Activated CD8-positive, alpha-beta memory T cell treated with anti-CD3 and anti-CD28 coated beads, Interleukin-2, amount 50 U/mL, for 1 hour (primary cell): ENCODE measurements around the gene ADAMTSL2.

Source experiments
- DNase-seq: peaks from one replicate; pipeline ENCODE4 v3.0.0-alpha.2; 2020; ENCODE audit errors: extremely low read depth

The ADAMTSL2 gene

GRCh38 chr9:133518200-133518599 lies 16.3 kb upstream of the ADAMTSL2 start:
- DNase-seq, result no peak

GRCh38 chr9:133518706-133519449 lies 15.6 kb upstream of the ADAMTSL2 start:
- DNase-seq, result no peak

- no peak for DNase-seq
Measured at GRCh38 chr9:133519693-133520092, 14.8 kb upstream of the ADAMTSL2 start.

DNA sequence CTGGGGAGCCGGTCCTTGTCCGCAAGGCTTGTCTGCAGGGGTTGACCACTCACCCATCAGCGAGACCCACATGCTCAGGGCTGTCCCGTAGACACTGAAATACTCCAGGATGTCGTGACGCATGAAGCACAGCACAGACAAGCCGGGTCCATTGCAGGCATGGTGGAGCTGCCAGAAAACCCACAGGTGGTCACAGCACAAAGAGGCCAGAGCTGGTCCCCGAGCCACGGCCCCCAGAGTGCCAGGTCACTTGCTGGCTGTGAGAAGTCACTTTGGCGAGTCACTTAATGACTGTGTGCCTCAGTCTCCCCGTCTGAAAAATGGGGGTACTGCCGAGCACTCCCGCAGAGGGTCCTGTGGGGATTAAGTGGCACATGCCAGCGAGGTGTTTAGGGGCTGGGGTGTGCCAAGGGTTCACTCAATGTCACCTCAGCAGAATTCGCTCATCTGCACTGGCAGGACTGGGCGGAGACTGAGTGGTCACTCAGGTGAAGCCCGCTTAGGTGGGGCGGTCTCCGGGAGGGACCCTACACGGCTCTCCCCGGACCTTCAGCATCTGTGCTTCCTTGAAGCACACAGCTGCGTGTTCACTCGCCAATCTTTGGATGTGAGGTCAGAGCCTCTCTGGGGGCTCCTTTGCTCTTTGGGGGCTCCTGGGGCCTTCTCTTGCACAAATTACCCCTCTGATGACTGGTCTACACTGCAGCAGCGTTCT lies 14.2 kb upstream of the ADAMTSL2 start:
- DNase-seq, result no peak

- DNase-seq, result no peak
Measured at GRCh38 chr9:133521122-133522072, 13.1 kb upstream of the ADAMTSL2 start.

DNA sequence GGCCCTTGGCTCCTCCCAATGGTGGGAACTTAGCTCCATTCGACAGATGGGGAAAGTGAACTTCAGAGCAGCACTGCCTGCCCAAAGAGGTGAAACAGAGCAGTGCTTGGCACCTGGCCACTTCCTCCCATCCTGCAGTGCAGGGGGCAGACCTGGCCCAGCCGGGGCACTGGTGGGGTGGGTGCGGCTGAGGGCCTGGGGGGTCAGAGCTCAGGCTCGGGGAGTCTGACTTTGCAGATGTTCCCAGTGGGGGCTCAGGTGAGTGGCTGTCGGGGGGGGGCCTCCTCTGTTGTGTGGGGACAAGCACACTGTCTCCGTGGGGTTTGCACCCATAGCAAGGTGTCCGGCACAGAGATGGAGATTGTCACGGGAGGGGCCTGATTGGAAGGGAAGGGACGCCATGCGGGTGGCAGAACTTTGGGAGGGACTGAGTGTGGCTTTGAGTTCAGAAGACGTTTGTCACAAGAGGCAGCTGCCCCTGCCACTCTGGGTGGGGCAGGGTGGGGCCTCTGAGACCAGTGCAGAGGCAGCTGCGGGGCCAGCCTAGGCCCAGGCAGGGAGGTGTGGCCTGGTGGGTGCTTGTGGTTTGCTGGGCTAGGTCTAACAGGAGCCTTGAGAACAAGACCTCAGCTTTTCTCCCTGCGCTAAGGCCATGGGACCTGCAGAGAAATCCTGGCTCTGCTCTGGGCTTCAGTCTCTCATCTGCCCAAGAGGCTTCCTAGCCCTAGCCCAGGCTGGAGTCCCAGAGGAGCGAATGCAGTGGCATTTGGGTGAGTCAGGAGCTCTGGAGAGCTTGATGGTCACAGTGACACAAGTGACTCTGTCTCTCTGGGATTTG lies 12.2 kb upstream of the ADAMTSL2 start:
- DNase-seq, result no peak

DNA sequence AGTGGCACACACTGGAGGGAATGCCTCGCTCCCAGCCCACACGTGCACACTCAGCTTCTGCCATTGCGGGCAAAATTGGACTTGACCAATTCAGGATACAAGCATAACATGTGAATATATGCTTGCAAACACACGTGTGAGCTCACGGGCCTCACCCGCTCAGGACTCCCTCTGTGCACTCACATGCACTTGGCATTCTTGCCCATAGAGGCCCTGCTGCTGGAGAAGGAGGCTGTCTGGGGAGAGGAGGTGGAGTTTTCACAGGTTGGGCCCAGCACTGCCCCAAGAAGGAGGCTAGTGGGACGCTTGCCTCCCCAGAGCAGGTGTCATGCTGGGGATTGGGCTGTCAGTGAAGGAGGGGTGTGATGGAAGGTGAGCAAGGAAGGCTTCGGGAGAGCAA lies 11.4 kb upstream of the ADAMTSL2 start:
- DNase-seq, result no peak

DNA sequence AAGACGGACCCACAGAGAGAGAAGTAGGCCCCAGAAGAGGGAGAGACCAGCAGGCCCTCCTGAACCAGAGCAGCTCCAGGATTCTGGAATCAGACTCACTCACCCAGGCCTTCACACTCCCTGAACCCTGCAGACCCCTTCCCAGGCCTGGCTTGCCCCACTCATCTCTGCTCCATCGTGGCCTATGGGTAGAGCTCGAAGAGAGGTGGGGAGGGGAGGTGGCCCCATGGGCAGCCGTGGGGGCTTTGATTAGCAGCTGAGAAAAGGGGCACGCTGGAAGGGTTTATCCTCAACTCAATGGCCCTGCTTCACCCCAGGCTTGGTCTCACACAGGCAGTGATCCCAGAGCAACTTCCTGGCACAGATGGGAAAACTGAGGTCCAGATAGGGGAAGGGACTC lies 10.4 kb upstream of the ADAMTSL2 start:
- no peak for DNase-seq

DNA sequence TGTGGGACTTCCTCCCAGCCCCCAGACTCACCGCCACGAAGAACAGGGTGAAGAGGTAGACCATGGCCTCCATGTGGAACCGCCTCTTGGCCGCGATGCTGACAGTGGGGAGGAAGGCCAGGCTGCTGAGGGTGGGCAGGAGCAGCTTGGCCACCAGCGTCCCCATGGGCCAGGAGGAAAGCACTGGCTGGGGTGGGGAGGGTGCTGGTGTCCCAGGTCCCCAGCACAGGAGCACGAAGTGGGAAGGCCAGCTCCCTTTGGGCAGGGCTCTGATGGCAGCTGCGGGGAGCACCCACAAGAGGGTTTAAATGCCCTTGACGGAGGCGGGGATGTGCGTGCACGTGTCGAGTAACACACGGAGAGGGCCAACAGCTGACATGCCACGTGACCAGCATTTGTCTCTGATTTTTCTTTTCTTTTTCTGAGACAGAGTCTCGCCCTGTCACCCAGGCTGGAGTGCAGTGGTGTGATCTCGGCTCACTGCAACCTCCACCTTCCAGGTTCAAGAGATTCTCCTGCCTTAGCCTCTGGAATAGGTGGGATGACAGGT lies 9.8 kb upstream of the ADAMTSL2 start, which contains the start of gene MYMK:
Gene MYMK, minus strand, starts transcription at position 281 of the 550 bp plus-strand sequence. Its CDS starts 115 bp downstream, at position 166.
- DNase-seq, result no peak

DNA sequence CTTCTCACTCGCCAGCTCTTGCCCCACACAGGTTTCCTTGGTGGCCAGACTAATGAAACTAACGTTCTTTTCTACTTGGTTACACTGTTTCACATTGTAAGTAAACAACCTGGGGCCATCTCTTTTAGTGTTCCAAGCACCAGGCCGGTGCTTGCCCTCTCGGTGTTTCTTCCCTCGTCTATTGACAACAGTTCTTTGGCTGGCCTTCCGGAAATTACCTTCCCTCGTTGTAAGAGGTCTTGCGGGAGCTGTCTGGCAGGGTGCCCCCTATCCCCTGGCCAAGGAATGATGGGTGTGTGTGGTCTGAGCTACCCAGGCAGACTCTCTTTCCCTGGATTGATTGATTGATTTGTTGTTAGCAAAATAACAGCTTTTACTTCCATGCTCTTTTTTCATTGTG lies 8.8 kb upstream of the ADAMTSL2 start:
- no peak for DNase-seq

DNA sequence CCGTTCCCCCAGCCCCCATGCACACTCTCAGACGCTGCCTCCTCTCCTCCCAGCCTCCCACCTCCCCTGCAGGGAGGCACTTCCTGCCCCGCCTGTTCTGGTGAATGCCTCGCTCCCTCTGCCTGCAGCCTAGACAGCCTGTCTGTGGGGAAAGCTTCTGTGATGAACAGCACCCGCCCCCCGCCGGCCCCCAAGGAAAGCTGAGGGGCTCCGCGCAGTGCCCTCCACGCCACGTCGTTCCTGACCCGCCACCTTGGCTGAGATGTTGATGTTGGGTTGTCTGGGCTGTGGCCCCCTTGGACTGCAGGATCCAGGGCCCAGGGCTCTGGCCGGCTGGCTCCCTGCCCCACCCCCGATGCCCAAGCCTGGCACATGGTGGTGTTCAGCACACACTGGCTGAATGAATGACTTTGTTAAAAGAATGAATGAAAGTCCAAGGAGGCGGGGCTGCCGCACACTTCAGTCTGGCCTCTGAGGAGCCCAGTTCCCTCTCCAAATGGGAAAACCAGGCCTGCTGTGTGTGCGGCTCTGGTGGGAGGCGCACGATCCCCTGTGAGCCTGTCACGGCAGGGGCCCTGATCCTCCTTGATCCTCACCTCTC lies 7.7 kb upstream of the ADAMTSL2 start:
- DNase-seq, result no peak

GRCh38 chr9:133527444-133527920 lies 7.0 kb upstream of the ADAMTSL2 start:
- no peak for DNase-seq

DNA sequence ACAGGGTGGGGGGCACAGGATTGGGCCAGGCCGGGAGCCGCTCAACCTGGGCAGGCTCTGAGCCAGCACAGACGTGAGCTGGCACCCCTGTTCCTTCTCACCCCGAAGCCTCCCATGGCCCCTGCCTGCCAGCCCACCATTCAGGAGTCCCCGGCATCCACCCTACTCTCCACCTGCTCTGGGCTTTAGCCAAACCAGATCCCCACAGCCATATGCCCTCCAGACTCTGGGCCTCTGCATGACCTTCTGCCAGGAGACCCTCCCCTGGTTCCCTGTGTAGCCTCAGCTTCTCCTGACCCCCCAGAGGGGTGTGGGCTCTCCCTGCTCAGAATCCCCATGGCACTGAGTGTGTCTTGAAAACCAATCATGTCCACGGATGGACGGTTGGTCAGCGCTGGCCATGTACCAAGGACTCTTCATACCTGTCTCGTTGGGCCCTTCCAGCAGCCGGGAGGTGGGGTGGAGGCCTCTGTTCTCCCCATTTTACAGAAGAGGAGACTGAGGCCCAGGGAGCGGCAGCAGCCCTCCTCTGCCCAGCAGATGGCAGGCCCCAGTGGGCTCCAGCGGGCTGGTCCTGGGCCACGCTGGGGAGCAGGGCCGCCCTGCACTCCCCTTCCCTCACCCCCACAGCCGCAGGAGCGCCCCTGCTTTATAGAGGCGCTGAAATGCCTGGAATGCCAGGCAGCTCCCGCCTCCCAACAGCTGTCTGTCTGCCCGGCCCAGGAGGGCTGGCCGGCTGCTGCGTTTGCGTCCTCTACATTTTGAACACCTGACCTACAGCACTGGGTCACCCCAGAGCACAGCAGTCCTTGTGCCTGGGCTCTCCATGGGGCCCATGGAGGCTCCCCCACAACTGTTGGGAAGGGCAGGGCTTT lies 6.3 kb upstream of the ADAMTSL2 start:
- no peak for DNase-seq

DNA sequence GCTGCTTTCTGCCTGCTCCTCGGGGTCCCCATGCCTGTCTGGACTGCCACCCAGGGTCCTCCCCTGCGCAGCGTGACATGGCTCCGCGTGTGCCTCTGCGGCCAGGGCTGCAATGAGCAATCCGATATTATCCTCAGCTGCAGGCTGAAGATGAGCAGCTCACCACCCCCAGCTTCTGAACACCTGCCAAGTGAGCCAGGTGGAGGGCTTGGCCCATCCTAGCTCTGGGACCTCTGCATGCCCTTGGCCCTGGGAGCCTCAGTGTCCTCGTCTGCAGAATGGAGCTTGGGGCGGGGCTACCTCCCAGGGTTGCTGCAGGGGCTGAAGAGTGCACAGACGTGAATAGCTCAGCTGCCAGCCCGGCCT lies 5.6 kb upstream of the ADAMTSL2 start:
- DNase-seq, result no peak

DNA sequence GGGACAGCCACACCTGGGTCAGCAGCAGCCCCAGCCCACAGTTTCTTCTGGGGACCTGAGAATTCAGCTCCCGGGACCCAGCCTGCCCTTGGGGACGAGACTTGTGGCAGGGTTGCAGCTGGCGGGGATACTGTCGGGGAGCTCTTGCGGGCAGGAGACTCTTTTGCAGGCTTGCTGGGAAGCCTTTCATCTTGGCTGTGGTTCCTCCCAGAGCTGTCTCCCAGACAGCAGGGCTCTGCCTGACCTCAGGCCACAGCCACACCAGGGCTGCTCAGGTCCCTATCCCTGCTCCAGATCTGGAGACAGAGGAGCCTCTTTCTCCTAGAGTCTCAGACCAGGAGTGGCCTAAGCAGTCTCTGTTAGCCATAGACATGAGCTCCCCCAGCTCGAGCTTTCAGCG lies 5.0 kb upstream of the ADAMTSL2 start:
- DNase-seq, result no peak

GRCh38 chr9:133529874-133530273 lies 4.6 kb upstream of the ADAMTSL2 start:
- no peak for DNase-seq

DNA sequence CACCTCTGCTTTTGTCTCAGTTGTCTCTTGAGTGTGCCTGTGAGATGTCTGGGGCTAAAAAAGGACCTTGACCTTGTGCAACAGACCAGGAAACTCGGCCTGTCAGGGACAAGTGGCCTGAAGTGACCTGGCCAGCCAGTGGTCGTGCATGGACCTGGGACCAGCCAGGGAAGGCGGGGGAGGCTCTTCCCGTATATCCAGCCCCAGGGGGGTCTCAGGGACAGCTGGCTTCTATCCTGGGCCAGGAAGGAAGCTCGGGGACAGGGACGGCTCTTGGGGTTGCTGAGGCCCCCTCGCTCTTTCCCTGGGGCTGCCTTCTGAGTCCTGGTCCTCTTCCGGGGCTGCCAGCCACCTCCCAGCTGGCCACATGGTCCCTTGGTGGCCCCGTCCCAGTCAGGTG lies 3.2 kb upstream of the ADAMTSL2 start:
- DNase-seq, result no peak

DNA sequence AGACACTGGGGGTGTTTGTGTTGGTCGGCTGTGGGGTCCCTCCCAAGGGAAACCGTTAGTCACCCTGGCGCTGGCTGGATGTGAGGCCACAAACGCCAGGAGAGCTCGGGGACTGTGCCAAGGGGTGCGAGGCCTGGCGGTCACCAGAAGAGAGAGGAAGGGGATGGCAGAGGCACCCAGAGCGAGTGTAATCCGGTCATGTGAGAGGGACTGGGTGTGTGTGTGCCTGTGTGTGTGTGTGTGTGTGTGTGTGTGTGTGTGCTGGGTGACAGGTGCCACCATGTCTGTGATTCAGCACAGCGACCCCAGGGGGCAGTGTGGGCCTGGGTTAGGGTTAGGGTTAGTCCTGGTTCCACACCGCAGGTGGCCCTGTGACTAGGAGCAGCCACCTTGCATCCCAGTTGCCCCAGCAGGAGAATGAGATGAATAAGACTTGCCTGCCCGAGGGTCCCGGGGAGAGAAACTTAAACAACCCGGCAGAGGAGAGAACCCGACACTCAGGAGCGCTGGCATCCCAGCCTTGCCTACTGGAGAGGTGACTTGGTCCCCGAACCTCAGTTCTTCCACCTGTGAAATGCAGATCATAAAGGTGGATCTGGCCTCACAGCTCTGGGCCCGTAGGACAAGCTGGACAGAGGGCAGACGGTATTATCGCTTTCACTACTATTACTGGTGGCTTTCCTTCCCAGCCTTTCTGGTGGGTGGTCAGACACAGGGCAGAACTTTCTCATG lies 1.4 kb upstream of the ADAMTSL2 start:
- DNase-seq, result peak; percentile 22

DNA sequence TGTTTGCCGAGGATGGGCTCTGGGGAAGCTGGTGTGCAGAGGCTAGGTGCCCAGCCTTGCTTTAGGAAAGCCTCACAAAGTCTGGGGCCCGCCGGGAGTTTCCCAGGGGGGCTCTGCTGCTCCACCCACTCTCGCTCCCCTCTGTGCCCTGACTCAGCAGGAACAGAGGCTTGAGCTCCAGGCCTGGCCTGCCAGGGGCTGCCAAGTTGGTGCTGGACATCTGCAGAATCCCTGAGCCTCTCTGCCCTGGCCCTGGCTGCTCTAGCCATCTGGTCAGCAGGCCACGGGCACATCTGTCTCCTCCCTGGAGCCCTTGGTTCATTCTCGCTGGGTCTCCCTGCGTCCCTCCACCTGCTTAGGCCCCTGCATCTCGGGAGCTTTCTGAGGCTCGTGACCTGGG lies 647 bp upstream of the ADAMTSL2 start:
- no peak for DNase-seq
